Esophagus muscularis mucosa (tissue), 4 donors: ENCODE results near the gene ATF7. TPM values are rescaled to one million over a fixed set of nuclear protein-coding genes. Genes with fewer than 3 reads are reported as not detected.

Source experiments
- DNase-seq: peaks from one replicate; pipeline ENCODE4 v3.0.0-alpha.2; 2017; ENCODE audit errors: extremely low spot score
- H3K27ac ChIP-seq, 4 donors: fragments of 200-600 bp; sonication (generic); replicated peaks in 1 of 4; 1 replicate in 3 of 4; 2 replicates in 1 of 4; pipeline ENCODE4 v1.5.1; 2016 to 2019; ENCODE audit warnings: mild to moderate bottlenecking in 1 of 4
- H3K27me3 ChIP-seq, 4 donors: fragments of 200-600 bp; sonication (generic); one replicate each; pipeline versions ENCODE4 v1.5.1 to v1.6.0; 2016 to 2019
- H3K36me3 ChIP-seq, 4 donors: fragments of 200-600 bp; sonication (generic); one replicate each; pipeline ENCODE4 v1.5.1; 2016 to 2019
- H3K4me1 ChIP-seq, 4 donors: fragments of 200-600 bp; sonication (generic); one replicate each; pipeline ENCODE4 v1.5.1; 2016 to 2019
- H3K4me3 ChIP-seq, 4 donors: fragments of 200-600 bp; sonication (generic); 1 replicate in 2 of 4; 2 replicates in 2 of 4; pipeline ENCODE4 v1.5.1; 2016 to 2019; ENCODE audit warnings: mild to moderate bottlenecking in 4 of 4, moderate library complexity in 1 of 4
- H3K9me3 ChIP-seq, 4 donors: fragments of 200-600 bp; sonication (generic); 1 replicate in 3 of 4; 2 replicates in 1 of 4; pipeline ENCODE4 v1.5.1; 2016 to 2019
- EP300 ChIP-seq: sonication (generic); formaldehyde crosslinking; IDR thresholded peaks from one replicate; pipeline ENCODE4 v1.6.1; 2017; ENCODE audit warnings: antibody characterized with exemption
- POLR2A ChIP-seq: fragments of 450-650 bp; IDR thresholded peaks from one replicate; pipeline ENCODE4 v1.6.1; 2017; ENCODE audit warnings: antibody characterized with exemption, moderate library complexity, mild to moderate bottlenecking, low read depth
- POLR2AphosphoS5 ChIP-seq, 2 donors: sonication (generic); formaldehyde crosslinking; IDR thresholded peaks; one replicate each; pipeline ENCODE4 v1.6.1; 2017; ENCODE audit warnings: antibody characterized with exemption in 2 of 2
- WGBS: methylation state at CpG from one replicate; pipeline ENCODE4 v1.1.5; 2018; 5-methylcytosine and 5-hydroxymethylcytosine counted together
- intact Hi-C: fragments of 100-400 bp; cut with DNase I; formaldehyde crosslinking; loops from one replicate; pipeline ENCODE4 v1.15.1; 2023
- small RNA-seq, 3 donors: library from RNA; depleted of rRNA; stranded (forward); fragments of <200 nt; gene quantifications; one replicate each; pipeline ENCODE3, GENCODE V24; 2016
- total RNA-seq, 4 donors: library from RNA; depleted of rRNA; stranded (reverse); fragments of >200 nt; gene quantifications; one replicate each; pipeline versions ENCODE4 v1.1.0 to v1.2.1, GENCODE V29; 2016
- TF ChIP-seq, protein P1 (sequence below), 3 experiments: fragments of 200-600 bp in 2 of 3; fragments of 450-650 bp in 1 of 3; sonication (generic) in 2 of 3; IDR thresholded peaks; one replicate each; pipeline ENCODE4 v1.5.1; 2017 to 2019; ENCODE audit warnings: antibody characterized with exemption in 3 of 3, mild to moderate bottlenecking in 2 of 3, moderate library complexity in 1 of 3

Gene ATF7
- total RNA-seq, 4 donors from 2014 or later: 23.5 to 43.6 (median 37.1) TPM

DNA sequence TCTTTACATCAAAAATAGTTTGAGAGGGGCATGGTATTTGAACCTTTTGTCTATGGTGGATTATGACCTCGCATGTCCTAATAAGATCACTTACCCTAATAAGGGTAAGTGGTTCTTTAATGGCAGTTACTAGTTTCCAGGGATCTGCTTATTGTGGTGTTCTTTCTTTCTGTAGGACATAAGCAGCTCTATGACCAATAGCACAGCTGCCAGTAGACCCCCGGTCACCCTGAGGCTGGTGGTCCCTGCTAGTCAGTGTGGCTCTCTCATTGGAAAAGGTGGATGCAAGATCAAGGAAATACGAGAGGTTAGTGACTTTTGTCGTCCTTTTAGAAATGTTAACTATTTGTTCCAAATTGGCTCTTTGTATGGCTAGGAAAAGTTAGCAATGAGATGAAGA, 167.1 kb downstream of the ATF7 start:
- no peaks in the 10 kb centered on the region for H3K9me3 ChIP-seq
- peaks cover 97 to 100% (median 100%) of the 10 kb centered on the region in 4 donors for H3K36me3 ChIP-seq
- intact Hi-C loops: no loop called here
- 61% methylated on average over 4 of the region's 4 CpGs for WGBS
- H3K4me1 ChIP-seq: peaks cover 32 to 64% (median 51%) of the 10 kb centered on the region in 4 donors
- H3K27ac ChIP-seq: no peak overlapping the region
- no peak for DNase-seq
- H3K27me3 ChIP-seq: no peaks in the 10 kb centered on the region
- TF ChIP-seq EP300 (no peak), POLR2A (no peak), POLR2AphosphoS5 (IDR thresholded peaks at IDR 0.05) (no peak)
- TF ChIP-seq, protein P1, sequence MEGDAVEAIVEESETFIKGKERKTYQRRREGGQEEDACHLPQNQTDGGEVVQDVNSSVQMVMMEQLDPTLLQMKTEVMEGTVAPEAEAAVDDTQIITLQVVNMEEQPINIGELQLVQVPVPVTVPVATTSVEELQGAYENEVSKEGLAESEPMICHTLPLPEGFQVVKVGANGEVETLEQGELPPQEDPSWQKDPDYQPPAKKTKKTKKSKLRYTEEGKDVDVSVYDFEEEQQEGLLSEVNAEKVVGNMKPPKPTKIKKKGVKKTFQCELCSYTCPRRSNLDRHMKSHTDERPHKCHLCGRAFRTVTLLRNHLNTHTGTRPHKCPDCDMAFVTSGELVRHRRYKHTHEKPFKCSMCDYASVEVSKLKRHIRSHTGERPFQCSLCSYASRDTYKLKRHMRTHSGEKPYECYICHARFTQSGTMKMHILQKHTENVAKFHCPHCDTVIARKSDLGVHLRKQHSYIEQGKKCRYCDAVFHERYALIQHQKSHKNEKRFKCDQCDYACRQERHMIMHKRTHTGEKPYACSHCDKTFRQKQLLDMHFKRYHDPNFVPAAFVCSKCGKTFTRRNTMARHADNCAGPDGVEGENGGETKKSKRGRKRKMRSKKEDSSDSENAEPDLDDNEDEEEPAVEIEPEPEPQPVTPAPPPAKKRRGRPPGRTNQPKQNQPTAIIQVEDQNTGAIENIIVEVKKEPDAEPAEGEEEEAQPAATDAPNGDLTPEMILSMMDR (IDR thresholded peaks at IDR 0.05): no peak
- H3K4me3 ChIP-seq: no peak overlapping the region

Small RNAs within 50 kb of the gene (small RNA-seq; reads per million reads assigned to genes)
- 0 reads per million in 3 donors for gene AC023509.3

Other genes with a start within 250 kb of the ATF7 start
- 10 to 100 TPM; 54.0 to 85.7 (median 72.2) TPM for gene SP1, start 246.2 kb downstream of the ATF7 start, total RNA-seq
- under 1 TPM in 2 of 4 donors, not detected in 2; 0.33 to 0.92 TPM for gene AMHR2, start 202.5 kb downstream of the ATF7 start, total RNA-seq
- 10 to 100 TPM; 47.8 to 77.6 (median 65.3) TPM for gene PRR13, start 184.6 kb downstream of the ATF7 start, total RNA-seq
- 100 to 1,000 TPM; 275 to 374 (median 365) TPM for gene PCBP2, start 174.3 kb downstream of the ATF7 start, total RNA-seq
- gene MAP3K12, start 126.9 kb downstream of the ATF7 start, total RNA-seq: 10 to 100 TPM; 12.6 to 20.1 (median 18.9) TPM
- gene TARBP2, start 125.1 kb downstream of the ATF7 start, total RNA-seq: 10 to 100 TPM; 12.7 to 16.6 (median 12.9) TPM
- not detected for gene NPFF, start 118.9 kb downstream of the ATF7 start, total RNA-seq
- gene ATP5MC2, start 49.7 kb upstream of the ATF7 start, total RNA-seq: 100 to 1,000 TPM; 204 to 266 (median 235) TPM
- gene CALCOCO1, start 101.1 kb upstream of the ATF7 start, total RNA-seq: 100 to 1,000 TPM; 252 to 487 (median 347) TPM
- not detected for gene CISTR, start 125.6 kb upstream of the ATF7 start, total RNA-seq